ENCODE results near the gene ATP11C. TPM values are rescaled to one million over a fixed set of nuclear protein-coding genes. Genes with fewer than 3 reads are reported as not detected.

The ATP11C gene
- polyA plus RNA-seq, 3 donors = 1.6 to 6.7 (median 2.5) TPM

- H3K79me2 ChIP-seq (ENCODE audit: insufficient read depth, low read length) = no peaks in the 10 kb centered on the region
- H3K27ac ChIP-seq (ENCODE audit: low read depth in 1 of 2, low read length in 2 of 2) = no peak overlapping the region
- no peak overlapping the region for H2AFZ ChIP-seq (ENCODE audit: insufficient read depth, low read depth, low read length, poor library complexity, severe bottlenecking)
- H3K27me3 ChIP-seq (ENCODE audit: control insufficient read depth in 2 of 2, insufficient read depth in 2 of 2, low read length in 2 of 2) = no peaks in the 10 kb centered on the region
- no peak overlapping the region for H3K4me2 ChIP-seq (replicated peaks; ENCODE audit: extremely low read depth, low read length, poor library complexity, severe bottlenecking)
- no peak for TF ChIP-seq CTCF (IDR thresholded peaks at IDR 0.05)
- H4K20me1 ChIP-seq (ENCODE audit: insufficient read depth, low read length) = no peaks in the 10 kb centered on the region
- Mint-ChIP-seq H3K4me1 (no peaks in the 10 kb centered on the region), H3K4me3 (no peak overlapping the region), H3K27me3 (ENCODE audit: low read depth in 3 of 3) (no peaks in the 10 kb centered on the region), H3K9me3 (no peaks in the 10 kb centered on the region), H3K27ac (no peak overlapping the region), H3K36me3 (peaks cover 45 to 50% of the 10 kb centered on the region in 2 donors)
- no peak for DNase-seq
- intact Hi-C loops (cut with micrococcal nuclease) = no loop called here
- no peak overlapping the region for H3K4me3 ChIP-seq (replicated peaks in 1 of 3; ENCODE audit: low read depth in 2 of 3, low read length in 3 of 3)
- H3K36me3 ChIP-seq (replicated peaks in 1 of 2; ENCODE audit: control insufficient read depth in 1 of 2, insufficient read depth in 2 of 2, low read length in 2 of 2) = peaks cover 12 to 54% of the 10 kb centered on the region in 2 donors
- H3K9me3 ChIP-seq (replicated peaks in 1 of 2; ENCODE audit: control insufficient read depth in 1 of 2, insufficient read depth in 1 of 2, low read length in 2 of 2) = no peaks in the 10 kb centered on the region
- no peaks in the 10 kb centered on the region for H3K4me1 ChIP-seq (ENCODE audit: control insufficient read depth in 1 of 2, insufficient read depth in 2 of 2, low read length in 2 of 2)
- WGBS (ENCODE audit: insufficient coverage) = no CpG with 5 or more reads among the region's 3 CpGs
- no peak overlapping the region for H3K9ac ChIP-seq (ENCODE audit: insufficient read depth, low read length, poor library complexity, severe bottlenecking)
Measured at GRCh38 chrX:139783030-139783429, 149.8 kb downstream of the ATP11C start.

- WGBS (ENCODE audit: insufficient coverage) = no CpG with 5 or more reads among the region's 3 CpGs
- H3K9me3 ChIP-seq (replicated peaks in 1 of 2; ENCODE audit: control insufficient read depth in 1 of 2, insufficient read depth in 1 of 2, low read length in 2 of 2) = peaks cover 8 to 9% of the 10 kb centered on the region in 2 donors
- H3K27me3 ChIP-seq (ENCODE audit: control insufficient read depth in 2 of 2, insufficient read depth in 2 of 2, low read length in 2 of 2) = no peaks in the 10 kb centered on the region
- no peaks in the 10 kb centered on the region for H3K79me2 ChIP-seq (ENCODE audit: insufficient read depth, low read length)
- Mint-ChIP-seq H3K4me1 (no peaks in the 10 kb centered on the region), H3K27ac (no peak overlapping the region), H3K4me3 (no peak overlapping the region), H3K9me3 (peaks cover 4 to 18% (median 9%) of the 10 kb centered on the region in 7 donors), H3K36me3 (peaks cover 48 to 64% of the 10 kb centered on the region in 2 donors), H3K27me3 (ENCODE audit: low read depth in 3 of 3) (peaks cover 0 to 2% (median 2%) of the 10 kb centered on the region in 3 donors)
- TF ChIP-seq CTCF (IDR thresholded peaks at IDR 0.05) = no peak
- H2AFZ ChIP-seq (ENCODE audit: insufficient read depth, low read depth, low read length, poor library complexity, severe bottlenecking) = no peak overlapping the region
- H4K20me1 ChIP-seq (ENCODE audit: insufficient read depth, low read length) = no peaks in the 10 kb centered on the region
- H3K4me3 ChIP-seq (replicated peaks in 1 of 3; ENCODE audit: low read depth in 2 of 3, low read length in 3 of 3) = no peak overlapping the region
- no peak for DNase-seq
- no peak overlapping the region for H3K27ac ChIP-seq (ENCODE audit: low read depth in 1 of 2, low read length in 2 of 2)
- peaks cover 12 to 53% of the 10 kb centered on the region in 2 donors for H3K36me3 ChIP-seq (replicated peaks in 1 of 2; ENCODE audit: control insufficient read depth in 1 of 2, insufficient read depth in 2 of 2, low read length in 2 of 2)
- no peaks in the 10 kb centered on the region for H3K4me1 ChIP-seq (ENCODE audit: control insufficient read depth in 1 of 2, insufficient read depth in 2 of 2, low read length in 2 of 2)
- no peak overlapping the region for H3K9ac ChIP-seq (ENCODE audit: insufficient read depth, low read length, poor library complexity, severe bottlenecking)
- no peak overlapping the region for H3K4me2 ChIP-seq (replicated peaks; ENCODE audit: extremely low read depth, low read length, poor library complexity, severe bottlenecking)
- intact Hi-C loops (cut with micrococcal nuclease) = no loop called here
Measured at GRCh38 chrX:139776599-139776998, 156.3 kb downstream of the ATP11C start.
